NCI-H2196 treated with DMSO at 0.1 percent for 48 hours (cell line): ENCODE measurements around the gene SBF1.

Experiments
- DNase-seq: peaks from one replicate; lab custom pipeline; 2025; ENCODE audit not compliant: unreplicated experiment; lab: John Stamatoyannopoulos, UW

SBF1 gene

DNA sequence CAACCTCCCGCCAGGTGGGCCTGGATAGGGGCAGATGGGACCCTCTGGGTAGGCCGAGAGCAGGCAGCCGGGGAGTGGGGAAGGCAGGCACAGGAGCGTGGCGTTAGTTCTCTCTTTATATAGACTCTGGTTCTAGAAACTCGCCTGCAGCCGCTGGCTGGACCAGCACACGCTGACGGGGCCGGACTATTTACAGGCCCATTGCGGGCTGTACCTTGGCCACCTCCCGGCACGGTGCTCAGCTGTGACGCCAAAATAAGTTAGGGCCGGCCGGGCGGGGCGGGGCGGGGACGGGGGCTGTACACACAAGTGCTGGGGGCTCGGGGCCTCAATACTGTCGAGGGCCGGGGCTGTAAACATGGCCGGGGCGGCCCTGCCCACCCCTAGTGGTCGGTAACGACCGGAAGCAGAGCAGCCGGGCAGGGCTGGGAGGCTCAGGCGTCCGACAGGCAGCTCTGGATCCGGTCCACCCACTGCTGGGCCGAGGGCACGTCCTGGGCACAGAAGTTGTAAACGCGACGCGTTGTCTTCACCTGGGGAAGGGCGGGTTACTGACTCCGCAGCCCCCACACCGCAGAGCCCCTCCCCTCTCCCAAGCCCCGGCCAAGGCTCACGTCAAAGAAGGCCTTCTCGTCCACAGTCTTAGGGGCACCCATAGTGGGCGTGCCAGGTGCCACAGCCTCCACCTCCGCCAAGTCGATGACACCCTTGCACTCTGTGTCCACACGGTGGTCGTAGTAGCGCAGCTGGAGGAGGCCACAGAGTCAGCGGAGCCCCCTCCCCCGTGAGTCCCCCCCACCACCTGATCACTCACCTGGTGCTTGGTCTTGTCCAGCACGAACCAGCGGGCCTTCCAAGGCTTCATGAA lies 27.9 kb downstream of the SBF1 start:
- no peak for DNase-seq

- no peak for DNase-seq
Measured at GRCh38 chr22:50445880-50446707, 28.7 kb downstream of the SBF1 start.

GRCh38 chr22:50445071-50445879 lies 29.6 kb downstream of the SBF1 start:
- no peak for DNase-seq

GRCh38 chr22:50444663-50445062 lies 30.2 kb downstream of the SBF1 start:
- no peak for DNase-seq

DNA sequence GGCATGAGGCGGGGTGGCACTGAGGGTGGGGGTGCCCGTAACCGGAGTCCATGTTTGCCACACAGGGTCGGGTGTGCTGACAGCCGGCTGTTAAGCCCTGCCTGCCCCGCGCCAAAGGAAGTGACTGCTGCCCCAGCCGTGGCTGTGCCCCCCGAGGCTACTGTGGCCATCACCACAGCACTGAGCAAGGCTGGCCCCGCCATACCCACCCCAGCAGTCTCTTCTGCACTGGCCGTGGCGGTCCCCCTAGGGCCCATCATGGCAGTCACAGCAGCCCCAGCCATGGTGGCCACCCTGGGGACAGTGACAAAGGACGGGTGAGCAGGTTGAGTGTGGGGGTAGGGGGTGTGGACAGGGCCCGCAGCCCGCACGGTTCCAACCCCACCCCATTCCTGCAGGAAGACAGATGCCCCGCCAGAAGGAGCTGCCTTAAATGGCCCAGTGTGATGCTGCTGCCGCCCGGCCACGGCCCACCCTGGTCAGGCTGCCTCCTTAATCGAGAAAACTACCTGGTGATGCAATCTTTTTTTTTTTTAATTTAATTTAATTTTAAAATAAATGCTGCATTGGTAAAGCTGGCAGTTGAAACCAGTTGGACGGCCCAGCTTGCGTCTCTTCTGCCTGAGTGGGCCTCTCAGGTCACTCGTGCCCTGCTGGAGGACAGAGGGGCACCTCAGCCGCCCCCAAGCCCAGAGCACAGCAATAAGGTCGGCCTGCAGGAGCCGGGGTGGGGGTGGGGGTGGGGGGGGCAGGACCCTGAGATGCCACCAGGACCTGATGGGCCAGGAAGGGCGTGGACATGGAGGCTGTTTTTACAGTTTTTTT lies 30.8 kb downstream of the SBF1 start:
- DNase-seq, result no peak

DNA sequence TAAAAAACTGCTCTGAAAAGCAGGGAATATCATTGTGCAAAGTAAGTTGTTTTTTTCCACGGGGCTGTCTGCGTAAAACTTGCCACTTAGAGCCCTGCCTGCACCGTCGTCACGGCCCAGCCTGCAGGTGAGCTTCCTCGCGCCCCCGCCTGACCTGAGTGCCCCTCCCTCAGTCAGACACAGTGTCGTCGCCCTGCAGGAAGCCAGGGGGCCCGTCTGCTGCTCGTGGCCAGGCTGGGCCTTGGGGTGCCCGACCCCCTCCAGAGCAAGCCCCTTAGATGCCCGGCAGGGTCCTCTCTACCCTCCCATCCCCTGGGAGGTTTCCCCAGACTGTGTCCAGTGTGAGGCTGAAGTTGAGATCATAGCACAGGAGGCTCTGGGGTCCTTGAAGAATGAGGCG lies 31.6 kb downstream of the SBF1 start:
- DNase-seq, result no peak

DNA sequence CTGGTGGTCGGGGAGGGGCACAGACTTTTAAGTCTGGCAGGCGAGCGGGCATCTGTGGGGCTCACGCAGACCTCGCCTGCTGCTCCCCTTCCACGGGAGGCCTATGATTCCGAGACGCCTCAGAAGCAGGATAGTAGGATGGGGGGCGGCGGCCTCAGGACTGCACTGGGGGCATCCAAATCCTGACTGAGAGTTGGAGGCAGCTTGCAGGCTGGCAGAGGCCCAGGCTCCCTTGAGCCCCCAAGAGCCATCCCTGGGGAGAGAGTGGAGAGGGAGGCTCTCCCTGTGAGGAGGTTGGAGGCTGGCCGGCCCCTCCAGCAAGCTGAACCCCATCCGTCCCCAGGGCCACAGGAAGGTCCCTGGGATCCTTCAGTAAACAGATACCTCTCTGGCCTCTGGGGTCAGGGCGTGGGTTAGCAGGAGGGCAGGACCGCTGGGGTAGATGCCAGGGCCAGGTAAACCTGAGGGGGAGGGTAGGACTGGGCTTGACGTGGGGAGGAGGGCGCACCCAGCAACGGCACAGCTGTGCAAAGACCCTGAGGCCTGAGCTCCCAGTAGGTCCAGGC lies 33.3 kb downstream of the SBF1 start:
- DNase-seq, result no peak

DNA sequence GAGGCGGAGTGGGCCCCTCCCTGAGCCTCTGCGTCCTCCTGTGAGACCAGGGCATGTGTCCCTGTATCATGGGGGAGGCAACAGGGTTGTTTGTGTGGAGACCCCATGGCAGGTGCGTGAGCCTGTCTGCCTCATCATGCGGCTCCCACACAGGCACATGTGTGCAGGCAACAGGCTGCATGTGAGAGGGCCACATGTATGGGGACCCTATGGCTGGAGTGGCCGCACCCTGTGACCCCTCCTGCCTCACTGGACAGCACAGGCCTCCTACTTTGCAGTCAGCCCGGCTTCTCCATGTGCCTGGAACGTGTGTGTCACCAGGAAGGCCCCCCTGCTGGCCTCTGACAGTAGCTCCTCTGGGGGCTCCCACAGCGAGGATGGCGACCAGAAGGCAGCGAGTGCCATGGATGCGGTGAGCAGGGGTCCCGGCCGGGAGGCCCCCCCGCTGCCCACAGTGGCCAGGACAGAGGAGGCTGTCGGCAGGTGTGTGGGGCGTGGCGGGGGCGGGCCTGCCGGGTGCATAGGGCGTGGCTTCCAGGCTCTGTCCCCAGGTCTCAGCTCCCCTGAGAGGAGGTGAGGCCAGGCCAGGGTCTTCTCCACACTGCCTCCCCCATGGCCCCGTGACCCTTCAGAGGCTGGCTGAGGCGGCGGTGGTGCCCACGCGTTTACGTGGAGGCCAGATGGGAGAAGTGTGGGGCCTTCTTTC lies 34.1 kb downstream of the SBF1 start:
- DNase-seq, result no peak

DNA sequence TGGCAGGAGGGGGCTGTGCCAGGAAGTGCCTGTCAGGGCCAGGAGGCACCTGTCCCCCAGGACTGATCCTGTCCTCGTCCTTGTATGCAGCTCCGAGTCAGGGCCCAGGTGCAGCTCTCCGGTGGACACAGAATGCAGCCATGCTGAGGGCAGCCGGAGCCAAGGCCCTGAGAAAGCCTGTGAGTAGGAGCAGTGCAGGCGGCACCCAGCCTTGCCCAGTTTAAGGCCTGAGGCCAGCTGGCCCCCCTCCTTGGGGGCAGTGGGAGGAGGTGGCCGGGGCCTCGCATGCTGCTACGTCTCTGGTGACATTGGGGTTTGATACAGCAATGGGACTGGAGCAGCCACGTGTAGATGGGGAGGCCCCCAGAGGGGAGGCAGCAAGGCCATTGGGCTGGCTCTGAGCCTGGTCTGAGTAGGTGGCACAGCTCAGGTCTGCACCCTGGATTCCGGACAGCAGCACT lies 34.9 kb downstream of the SBF1 start:
- DNase-seq, result no peak

GRCh38 chr22:50439314-50439870 lies 35.4 kb downstream of the SBF1 start:
- no peak for DNase-seq

DNA sequence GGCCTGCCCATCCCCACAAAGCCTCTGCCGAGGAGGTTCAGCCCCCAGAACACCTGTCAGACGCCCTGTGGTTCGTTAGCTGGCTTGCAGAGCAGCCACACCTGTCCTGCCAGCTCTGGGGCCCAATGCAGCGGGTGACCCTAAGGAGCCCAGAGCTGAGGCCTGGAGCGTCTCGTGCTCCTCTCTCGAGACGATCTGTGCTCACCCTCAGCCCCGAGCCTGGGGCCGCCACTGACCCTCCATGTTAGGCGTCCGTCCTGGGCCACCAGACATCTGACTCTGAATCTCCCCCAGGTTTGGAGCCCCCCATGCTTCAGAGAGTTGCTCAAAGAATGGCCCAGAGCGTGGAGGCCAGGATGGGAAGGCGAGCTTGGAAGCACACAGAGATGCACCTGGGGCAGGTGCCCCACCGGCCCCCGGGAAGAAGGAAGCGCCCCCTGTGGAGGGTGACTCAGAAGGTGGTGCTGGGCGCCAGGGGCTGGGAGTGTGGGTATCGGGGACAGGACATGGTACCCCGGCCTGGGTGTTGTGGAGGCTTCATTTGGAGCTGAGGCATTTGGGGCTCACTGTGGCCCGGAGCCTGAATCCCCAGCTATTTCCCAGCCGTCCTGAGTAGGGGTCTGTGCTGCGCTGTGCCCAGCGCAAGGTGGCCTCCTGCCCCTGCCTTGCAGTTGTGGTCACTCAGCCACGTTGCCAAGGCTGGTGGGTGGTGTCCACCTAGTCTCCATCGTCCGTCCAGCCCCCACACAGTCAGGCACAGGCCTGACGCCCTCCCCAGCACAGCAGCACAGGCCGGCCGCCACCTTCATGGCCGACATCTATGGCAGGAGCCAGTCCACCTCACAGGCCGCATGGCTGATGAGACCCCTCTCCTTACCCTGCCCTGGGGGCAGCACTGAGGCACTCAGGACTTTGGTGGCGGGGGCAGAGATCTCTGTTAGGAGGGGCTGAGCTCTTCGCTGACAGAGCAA lies 36.2 kb downstream of the SBF1 start:
- no peak for DNase-seq

- no peak for DNase-seq
Measured at GRCh38 chr22:50437511-50438304, 37.1 kb downstream of the SBF1 start.

- no peak for DNase-seq
Measured at GRCh38 chr22:50436841-50437341, 37.9 kb downstream of the SBF1 start.

- no peak for DNase-seq
Measured at GRCh38 chr22:50436015-50436830, 38.6 kb downstream of the SBF1 start.

GRCh38 chr22:50435291-50436014 lies 39.4 kb downstream of the SBF1 start:
- no peak for DNase-seq
